Loucy (cell line): ENCODE measurements around the gene ATP6V0E2.

Experiments used
- H2AFZ ChIP-seq: fragments of 200-600 bp; sonication (generic); 2 replicates; pipeline ENCODE4 v1.6.0; 2016; ENCODE audit warnings: antibody characterized with exemption, mild to moderate bottlenecking, low read length, moderate library complexity
- H3F3A ChIP-seq: fragments of 200-600 bp; 2 replicates; pipeline ENCODE4 v1.6.0; 2016; ENCODE audit warnings: antibody characterized with exemption, low read depth, mild to moderate bottlenecking
- H3K27me3 ChIP-seq: fragments of 200-600 bp; sonication (generic); 2 replicates; pipeline ENCODE4 v1.6.1; 2014; ENCODE audit warnings: low read length, mild to moderate bottlenecking; ENCODE audit not compliant: insufficient read depth, poor library complexity, severe bottlenecking
- H3K36me3 ChIP-seq: fragments of 200-600 bp; sonication (generic); 2 replicates; pipeline ENCODE4 v1.6.1; 2016; ENCODE audit warnings: low read length; ENCODE audit not compliant: insufficient read depth
- H3K4me1 ChIP-seq: fragments of 200-600 bp; sonication (generic); 2 replicates; pipeline ENCODE4 v1.5.1; 2014; ENCODE audit warnings: low read length, mild to moderate bottlenecking; ENCODE audit not compliant: insufficient read depth, poor library complexity, severe bottlenecking
- H3K4me2 ChIP-seq: fragments of 200-600 bp; sonication (generic); 2 replicates; pipeline ENCODE4 v1.6.0; 2014; ENCODE audit warnings: antibody characterized with exemption, low read length, low read depth, mild to moderate bottlenecking; ENCODE audit not compliant: poor library complexity, severe bottlenecking
- H3K4me3 ChIP-seq: fragments of 200-600 bp; sonication (generic); 2 replicates; pipeline ENCODE4 v1.5.1; 2014; ENCODE audit warnings: low read length, mild to moderate bottlenecking, mixed read lengths; ENCODE audit not compliant: poor library complexity, severe bottlenecking
- H3K79me2 ChIP-seq: fragments of 200-600 bp; sonication (generic); 2 replicates; pipeline ENCODE4 v1.6.1; 2014; ENCODE audit warnings: low read length; ENCODE audit not compliant: insufficient read depth
- H3K9ac ChIP-seq: fragments of 200-600 bp; sonication (generic); 2 replicates; pipeline ENCODE4 v1.6.0; 2014; ENCODE audit warnings: mild to moderate bottlenecking, low read depth, low read length, moderate library complexity; ENCODE audit not compliant: poor library complexity, severe bottlenecking
- H3K9me2 ChIP-seq: fragments of 200-600 bp; sonication (generic); replicated peaks from 2 replicates; pipeline ENCODE4 v1.6.1; 2016; ENCODE audit warnings: low read depth, low read length, mixed read lengths
- H3K9me3 ChIP-seq: fragments of 200-600 bp; sonication (generic); 2 replicates; pipeline ENCODE4 v1.6.1; 2014; ENCODE audit warnings: mild to moderate bottlenecking, antibody characterized with exemption, low read length, low read depth; ENCODE audit not compliant: insufficient read depth
- H4K20me1 ChIP-seq: fragments of 200-600 bp; sonication (generic); 2 replicates; pipeline ENCODE4 v1.6.0; 2014; ENCODE audit warnings: antibody characterized with exemption, low read length, mild to moderate bottlenecking; ENCODE audit not compliant: insufficient read depth, poor library complexity, severe bottlenecking
- EZH2phosphoT487 ChIP-seq: fragments of 200-600 bp; IDR thresholded peaks from 2 replicates; pipeline ENCODE4 v1.6.1; 2018; ENCODE audit warnings: antibody characterized with exemption, mild to moderate bottlenecking, moderate library complexity, borderline replicate concordance
- TF ChIP-seq, protein P1 (sequence below): fragments of 200-600 bp; sonication (generic); conservative IDR thresholded peaks from 2 replicates; pipeline ENCODE4 v1.5.1; 2014; ENCODE audit warnings: mild to moderate bottlenecking, antibody characterized with exemption, low read length

ATP6V0E2 gene

DNA sequence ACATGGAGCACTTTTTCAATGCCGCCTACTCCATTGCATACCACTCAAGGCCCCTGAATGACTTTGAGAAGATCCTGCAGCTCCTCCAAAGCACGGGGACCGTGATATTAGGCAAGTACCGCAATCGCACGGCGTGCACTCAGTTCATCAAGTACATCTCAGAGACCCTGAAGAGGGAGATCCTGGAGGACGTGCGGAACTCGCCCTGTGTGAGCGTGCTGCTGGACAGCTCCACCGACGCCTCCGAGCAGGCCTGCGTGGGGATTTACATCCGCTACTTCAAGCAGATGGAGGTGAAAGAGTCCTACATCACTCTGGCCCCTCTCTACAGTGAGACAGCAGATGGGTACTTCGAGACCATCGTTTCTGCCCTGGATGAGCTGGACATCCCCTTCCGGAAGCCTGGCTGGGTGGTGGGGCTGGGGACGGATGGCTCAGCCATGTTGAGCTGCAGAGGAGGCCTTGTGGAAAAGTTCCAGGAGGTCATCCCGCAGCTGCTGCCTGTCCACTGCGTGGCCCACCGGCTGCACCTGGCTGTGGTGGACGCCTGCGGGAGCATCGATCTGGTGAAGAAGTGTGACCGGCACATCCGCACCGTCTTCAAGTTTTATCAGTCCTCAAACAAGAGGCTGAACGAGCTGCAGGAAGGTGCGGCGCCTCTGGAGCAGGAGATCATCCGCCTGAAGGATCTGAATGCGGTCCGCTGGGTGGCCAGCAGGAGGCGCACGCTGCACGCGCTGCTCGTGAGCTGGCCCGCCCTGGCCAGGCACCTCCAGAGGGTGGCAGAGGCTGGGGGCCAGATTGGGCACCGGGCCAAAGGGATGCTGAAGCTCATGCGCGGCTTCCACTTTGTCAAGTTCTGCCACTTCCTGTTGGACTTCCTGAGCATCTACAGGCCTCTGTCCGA, 12.7 kb upstream of the ATP6V0E2 start:
- Histone ChIP-seq H3K4me1 (peaks cover 37% of the 10 kb centered on the region), H3F3A (0 out of 2 replicates have a peak, but pooled peaks cover 5% of the 10 kb centered on the region), H3K4me3 (no peak overlapping the region), H3K9ac (no peak overlapping the region), H2AFZ (no peak overlapping the region), H3K27me3 (no peaks in the 10 kb centered on the region), H3K4me2 (no peak overlapping the region), H3K36me3 (no peaks in the 10 kb centered on the region), H4K20me1 (no peaks in the 10 kb centered on the region), H3K79me2 (no peaks in the 10 kb centered on the region), H3K9me3 (no peaks in the 10 kb centered on the region), H3K9me2 (no peaks in the 10 kb centered on the region)
- TF ChIP-seq, protein P1, sequence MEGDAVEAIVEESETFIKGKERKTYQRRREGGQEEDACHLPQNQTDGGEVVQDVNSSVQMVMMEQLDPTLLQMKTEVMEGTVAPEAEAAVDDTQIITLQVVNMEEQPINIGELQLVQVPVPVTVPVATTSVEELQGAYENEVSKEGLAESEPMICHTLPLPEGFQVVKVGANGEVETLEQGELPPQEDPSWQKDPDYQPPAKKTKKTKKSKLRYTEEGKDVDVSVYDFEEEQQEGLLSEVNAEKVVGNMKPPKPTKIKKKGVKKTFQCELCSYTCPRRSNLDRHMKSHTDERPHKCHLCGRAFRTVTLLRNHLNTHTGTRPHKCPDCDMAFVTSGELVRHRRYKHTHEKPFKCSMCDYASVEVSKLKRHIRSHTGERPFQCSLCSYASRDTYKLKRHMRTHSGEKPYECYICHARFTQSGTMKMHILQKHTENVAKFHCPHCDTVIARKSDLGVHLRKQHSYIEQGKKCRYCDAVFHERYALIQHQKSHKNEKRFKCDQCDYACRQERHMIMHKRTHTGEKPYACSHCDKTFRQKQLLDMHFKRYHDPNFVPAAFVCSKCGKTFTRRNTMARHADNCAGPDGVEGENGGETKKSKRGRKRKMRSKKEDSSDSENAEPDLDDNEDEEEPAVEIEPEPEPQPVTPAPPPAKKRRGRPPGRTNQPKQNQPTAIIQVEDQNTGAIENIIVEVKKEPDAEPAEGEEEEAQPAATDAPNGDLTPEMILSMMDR = peak; percentile 51
- TF ChIP-seq EZH2phosphoT487 = no peak

DNA sequence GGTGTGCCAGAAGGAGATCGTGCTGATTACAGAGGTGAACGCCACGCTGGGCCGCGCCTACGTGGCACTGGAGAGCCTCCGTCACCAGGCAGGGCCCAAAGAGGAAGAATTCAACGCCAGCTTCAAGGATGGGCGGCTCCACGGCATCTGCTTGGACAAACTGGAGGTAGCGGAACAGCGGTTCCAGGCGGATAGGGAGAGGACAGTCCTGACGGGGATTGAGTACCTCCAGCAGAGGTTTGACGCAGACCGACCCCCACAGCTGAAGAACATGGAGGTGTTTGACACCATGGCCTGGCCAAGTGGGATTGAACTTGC, 12.1 kb upstream of the ATP6V0E2 start:
- H3K4me1 ChIP-seq = peaks cover 43% of the 10 kb centered on the region
- no peak overlapping the region for H3K9ac ChIP-seq
- no peaks in the 10 kb centered on the region for H3K36me3 ChIP-seq
- no peak overlapping the region for H2AFZ ChIP-seq
- TF ChIP-seq, protein P1 = no peak
- no peak for TF ChIP-seq EZH2phosphoT487
- H3F3A ChIP-seq = 0 out of 2 replicates have a peak, but pooled peaks cover 5% of the 10 kb centered on the region
- H4K20me1 ChIP-seq = no peaks in the 10 kb centered on the region
- no peak overlapping the region for H3K4me2 ChIP-seq
- no peaks in the 10 kb centered on the region for H3K79me2 ChIP-seq
- no peaks in the 10 kb centered on the region for H3K9me2 ChIP-seq
- H3K4me3 ChIP-seq = no peak overlapping the region
- no peaks in the 10 kb centered on the region for H3K9me3 ChIP-seq
- no peaks in the 10 kb centered on the region for H3K27me3 ChIP-seq

DNA sequence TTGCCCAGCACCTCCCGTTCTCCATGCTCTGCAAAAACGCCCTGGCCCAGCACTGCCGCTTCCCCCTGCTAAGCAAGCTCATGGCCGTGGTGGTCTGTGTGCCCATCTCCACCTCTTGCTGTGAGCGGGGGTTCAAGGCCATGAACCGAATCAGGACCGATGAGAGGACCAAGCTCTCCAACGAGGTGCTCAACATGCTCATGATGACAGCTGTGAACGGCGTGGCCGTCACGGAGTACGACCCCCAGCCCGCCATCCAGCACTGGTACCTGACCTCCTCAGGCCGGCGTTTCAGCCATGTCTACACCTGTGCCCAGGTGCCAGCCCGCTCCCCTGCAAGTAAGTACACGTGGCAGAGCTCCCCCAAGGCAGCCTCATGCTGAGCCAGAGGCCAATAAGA, 11.6 kb upstream of the ATP6V0E2 start:
- Histone ChIP-seq H2AFZ (no peak overlapping the region), H3K36me3 (no peaks in the 10 kb centered on the region), H3K4me3 (no peak overlapping the region), H3K9ac (no peak overlapping the region), H3K4me1 (peaks cover 48% of the 10 kb centered on the region), H3F3A (0 out of 2 replicates have a peak, but pooled peaks cover 5% of the 10 kb centered on the region), H4K20me1 (no peaks in the 10 kb centered on the region), H3K9me2 (no peaks in the 10 kb centered on the region), H3K4me2 (no peak overlapping the region), H3K27me3 (no peaks in the 10 kb centered on the region), H3K9me3 (no peaks in the 10 kb centered on the region), H3K79me2 (no peaks in the 10 kb centered on the region)
- no peak for TF ChIP-seq EZH2phosphoT487
- TF ChIP-seq, protein P1 = no peak
